ENCODE results near the gene HK2. TPM values are rescaled to one million over a fixed set of nuclear protein-coding genes. Genes with fewer than 3 reads are reported as not detected.

Gene HK2
- total RNA-seq, 5 donors from 2014 or later (not counting 1 experiment from before 2014, with no cell fraction given), result 8.6 to 14.4 (median 10.6) TPM

- Mint-ChIP-seq H3K9me3 (no peaks in the 10 kb centered on the region), H3K36me3 (peaks cover 48% of the 10 kb centered on the region), H3K4me1 (peaks cover 4 to 6% (median 5%) of the 10 kb centered on the region in 3 donors), H3K4me3 (no peak overlapping the region), H3K27ac (no peak overlapping the region), H3K27me3 (no peaks in the 10 kb centered on the region)
- Histone ChIP-seq H3K36me3 (ENCODE audit: control insufficient read depth in 2 of 2, extremely low read depth in 1 of 2, insufficient read depth in 1 of 2, low read length in 1 of 2) (peaks cover 8 to 25% of the 10 kb centered on the region in 2 donors), H3K27me3 (replicated peaks in 1 of 2; ENCODE audit: control insufficient read depth in 2 of 2, extremely low read depth in 1 of 2, insufficient read depth in 2 of 2, low read length in 1 of 2) (no peaks in the 10 kb centered on the region), H3K9me3 (no peaks in the 10 kb centered on the region), H3K4me3 (ENCODE audit: control insufficient read depth in 1 of 2, extremely low read depth in 1 of 2, low read length in 1 of 2) (no peak overlapping the region), H3K4me1 (ENCODE audit: control insufficient read depth in 1 of 2, extremely low read depth in 1 of 2, insufficient read depth in 2 of 2, low read length in 2 of 2) (peaks cover 0 to 4% of the 10 kb centered on the region in 2 experiments), H3K27ac (ENCODE audit: low read length) (no peak overlapping the region)
- 83% methylated on average over 5 of the region's 6 CpGs for WGBS (ENCODE audit: insufficient coverage)
- DNase-seq (no peak), ATAC-seq (replicated peaks in 1 of 4) (no peak)
- POLR2A ChIA-PET, result interaction anchor here in 1 of 2 donors (0.6 kb wide), 1 partner anchor 51 kb away, joined by 3 read pairs; no protein-coding TSS in a partner anchor
- CTCF ChIA-PET, result interaction anchor here (0.6 to 5.2 kb wide), 14 partner anchors 37 to 209 kb away, joined by 3 to 46 read pairs (median 4); no protein-coding TSS in a partner anchor
These were observed 43.4 kb downstream of the HK2 start for GRCh38 chr2:74877376-74877775.

DNA sequence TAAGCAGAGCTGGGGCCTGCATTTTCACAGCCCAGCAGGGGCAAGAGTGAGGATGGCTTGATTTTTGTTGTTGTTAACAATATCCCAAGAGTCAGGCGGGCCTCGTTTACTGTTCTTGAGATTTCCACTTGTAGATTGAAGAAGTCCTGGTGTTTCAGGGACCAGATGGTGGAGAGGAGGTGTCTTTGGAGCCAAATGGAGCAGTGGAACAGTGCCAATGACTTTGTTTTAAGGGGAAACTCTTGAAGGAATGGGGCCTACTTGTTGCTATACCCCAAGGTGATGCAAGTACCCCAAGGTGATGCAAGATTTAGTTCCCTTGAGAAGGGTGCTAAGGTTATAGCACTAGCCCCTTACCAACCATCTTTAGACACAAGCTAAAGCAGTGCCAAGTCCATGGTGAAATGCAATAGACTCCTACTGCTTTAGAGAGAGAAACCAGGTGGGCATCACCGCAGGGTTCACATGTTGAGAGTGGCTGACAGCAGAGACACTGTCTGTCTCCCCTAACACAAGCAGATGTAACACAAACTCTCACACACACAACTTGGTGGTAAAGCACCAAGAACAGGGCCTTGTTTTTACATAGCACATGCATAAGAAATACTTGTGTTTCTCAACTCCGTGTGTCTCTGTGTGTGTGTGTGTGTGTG, 44.0 kb downstream of the HK2 start:
- ChIA-PET POLR2A (no interaction called here), CTCF (interaction anchor here (0.7 to 5.2 kb wide), 9 partner anchors 41 to 209 kb away, joined by 4 to 46 read pairs (median 6); no protein-coding TSS in a partner anchor)
- 82% methylated on average over 2 of the region's 4 CpGs for WGBS (ENCODE audit: insufficient coverage)

DNA sequence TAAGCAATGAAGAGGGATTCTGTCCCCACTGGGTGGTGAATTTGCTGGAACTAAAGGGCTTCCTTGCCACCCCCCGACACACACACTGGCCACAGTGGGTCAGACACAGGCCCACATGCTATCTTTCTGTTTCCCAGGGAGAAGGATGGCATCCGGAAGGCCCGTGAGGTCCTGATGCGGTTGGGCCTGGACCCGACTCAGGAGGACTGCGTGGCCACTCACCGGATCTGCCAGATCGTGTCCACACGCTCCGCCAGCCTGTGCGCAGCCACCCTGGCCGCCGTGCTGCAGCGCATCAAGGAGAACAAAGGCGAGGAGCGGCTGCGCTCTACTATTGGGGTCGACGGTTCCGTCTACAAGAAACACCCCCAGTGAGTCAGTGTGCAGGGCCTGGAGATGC, 44.6 kb downstream of the HK2 start:
- CTCF ChIA-PET, result interaction anchor here in 1 of 2 donors (5.2 kb wide), 1 partner anchor 164 kb away, joined by 46 read pairs; no protein-coding TSS in a partner anchor
- H3K9me3 Mint-ChIP-seq, result no peaks in the 10 kb centered on the region
- POLR2A ChIA-PET, result no interaction called here
- H3K4me3 ChIP-seq (ENCODE audit: control insufficient read depth in 1 of 2, extremely low read depth in 1 of 2, low read length in 1 of 2), result no peak overlapping the region
- H3K27me3 ChIP-seq (replicated peaks in 1 of 2; ENCODE audit: control insufficient read depth in 2 of 2, extremely low read depth in 1 of 2, insufficient read depth in 2 of 2, low read length in 1 of 2), result no peaks in the 10 kb centered on the region
- H3K4me1 ChIP-seq (ENCODE audit: control insufficient read depth in 1 of 2, extremely low read depth in 1 of 2, insufficient read depth in 2 of 2, low read length in 2 of 2), result peaks cover 0 to 4% of the 10 kb centered on the region in 2 experiments
- H3K27ac ChIP-seq (ENCODE audit: low read length), result no peak overlapping the region
- H3K36me3 Mint-ChIP-seq, result peaks cover 49% of the 10 kb centered on the region
- peaks cover 4 to 6% (median 5%) of the 10 kb centered on the region in 3 donors for H3K4me1 Mint-ChIP-seq
- H3K4me3 Mint-ChIP-seq, result no peak overlapping the region
- peaks cover 8 to 31% of the 10 kb centered on the region in 2 donors for H3K36me3 ChIP-seq (ENCODE audit: control insufficient read depth in 2 of 2, extremely low read depth in 1 of 2, insufficient read depth in 1 of 2, low read length in 1 of 2)
- no peaks in the 10 kb centered on the region for H3K9me3 ChIP-seq
- no peak for DNase-seq
- ATAC-seq (replicated peaks in 1 of 4), result no peak
- H3K27me3 Mint-ChIP-seq, result no peaks in the 10 kb centered on the region
- 96% methylated on average over 16 of the region's 20 CpGs for WGBS (ENCODE audit: insufficient coverage)
- no peak overlapping the region for H3K27ac Mint-ChIP-seq

More for the DNA sequence above, 44.0 kb downstream of the HK2 start:
- peaks cover 4 to 6% (median 5%) of the 10 kb centered on the region in 3 donors for H3K4me1 Mint-ChIP-seq
- H3K27ac Mint-ChIP-seq, result no peak overlapping the region
- H3K27me3 ChIP-seq (replicated peaks in 1 of 2; ENCODE audit: control insufficient read depth in 2 of 2, extremely low read depth in 1 of 2, insufficient read depth in 2 of 2, low read length in 1 of 2), result no peaks in the 10 kb centered on the region
- H3K4me1 ChIP-seq (ENCODE audit: control insufficient read depth in 1 of 2, extremely low read depth in 1 of 2, insufficient read depth in 2 of 2, low read length in 2 of 2), result peaks cover 0 to 4% of the 10 kb centered on the region in 2 experiments
- H3K9me3 ChIP-seq, result no peaks in the 10 kb centered on the region
- H3K27ac ChIP-seq (ENCODE audit: low read length), result no peak overlapping the region
- H3K36me3 Mint-ChIP-seq, result peaks cover 47% of the 10 kb centered on the region
- no peaks in the 10 kb centered on the region for H3K9me3 Mint-ChIP-seq
- H3K4me3 ChIP-seq (ENCODE audit: control insufficient read depth in 1 of 2, extremely low read depth in 1 of 2, low read length in 1 of 2), result no peak overlapping the region
- H3K4me3 Mint-ChIP-seq, result no peak overlapping the region
- DNase-seq, result no peak
- no peaks in the 10 kb centered on the region for H3K27me3 Mint-ChIP-seq
- peaks cover 8 to 28% of the 10 kb centered on the region in 2 donors for H3K36me3 ChIP-seq (ENCODE audit: control insufficient read depth in 2 of 2, extremely low read depth in 1 of 2, insufficient read depth in 1 of 2, low read length in 1 of 2)
- no peak for ATAC-seq (replicated peaks in 1 of 4)

DNA sequence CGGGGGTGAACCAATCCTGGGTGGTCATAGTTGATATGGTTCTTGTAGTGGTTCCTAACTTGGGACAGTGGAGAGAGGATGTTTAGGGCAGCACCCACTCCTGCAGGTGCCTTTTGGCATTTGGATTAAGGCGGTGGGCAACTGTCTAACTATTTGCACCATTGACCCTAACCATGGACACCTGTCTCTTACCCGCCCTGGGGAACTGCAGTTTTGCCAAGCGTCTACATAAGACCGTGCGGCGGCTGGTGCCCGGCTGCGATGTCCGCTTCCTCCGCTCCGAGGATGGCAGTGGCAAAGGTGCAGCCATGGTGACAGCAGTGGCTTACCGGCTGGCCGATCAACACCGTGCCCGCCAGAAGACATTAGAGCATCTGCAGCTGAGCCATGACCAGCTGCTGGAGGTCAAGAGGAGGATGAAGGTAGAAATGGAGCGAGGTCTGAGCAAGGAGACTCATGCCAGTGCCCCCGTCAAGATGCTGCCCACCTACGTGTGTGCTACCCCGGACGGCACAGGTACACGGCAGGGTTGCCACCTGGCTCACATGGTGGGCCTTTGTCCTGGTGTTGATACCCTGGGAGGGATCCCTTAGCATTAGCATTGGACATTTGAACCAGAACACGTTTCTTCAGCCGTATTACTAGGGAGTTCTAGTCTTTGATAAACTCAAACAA, 46.3 kb downstream of the HK2 start:
- H3K4me3 ChIP-seq (ENCODE audit: control insufficient read depth in 1 of 2, extremely low read depth in 1 of 2, low read length in 1 of 2), result no peak overlapping the region
- Mint-ChIP-seq H3K4me3 (no peak overlapping the region), H3K9me3 (no peaks in the 10 kb centered on the region), H3K36me3 (peaks cover 49% of the 10 kb centered on the region), H3K27me3 (no peaks in the 10 kb centered on the region), H3K27ac (no peak overlapping the region), H3K4me1 (peaks cover 4 to 6% (median 6%) of the 10 kb centered on the region in 3 donors)
- 95% methylated on average over 22 of the region's 24 CpGs for WGBS (ENCODE audit: insufficient coverage)
- POLR2A ChIA-PET, result no interaction called here
- ATAC-seq (replicated peaks in 1 of 4) (no peak), DNase-seq (no peak)
- H3K27ac ChIP-seq (ENCODE audit: low read length), result no peak overlapping the region
- no peaks in the 10 kb centered on the region for H3K9me3 ChIP-seq
- peaks cover 0 to 4% of the 10 kb centered on the region in 2 experiments for H3K4me1 ChIP-seq (ENCODE audit: control insufficient read depth in 1 of 2, extremely low read depth in 1 of 2, insufficient read depth in 2 of 2, low read length in 2 of 2)
- CTCF ChIA-PET, result no interaction called here
- peaks cover 8 to 42% of the 10 kb centered on the region in 2 donors for H3K36me3 ChIP-seq (ENCODE audit: control insufficient read depth in 2 of 2, extremely low read depth in 1 of 2, insufficient read depth in 1 of 2, low read length in 1 of 2)
- no peaks in the 10 kb centered on the region for H3K27me3 ChIP-seq (replicated peaks in 1 of 2; ENCODE audit: control insufficient read depth in 2 of 2, extremely low read depth in 1 of 2, insufficient read depth in 2 of 2, low read length in 1 of 2)

DNA sequence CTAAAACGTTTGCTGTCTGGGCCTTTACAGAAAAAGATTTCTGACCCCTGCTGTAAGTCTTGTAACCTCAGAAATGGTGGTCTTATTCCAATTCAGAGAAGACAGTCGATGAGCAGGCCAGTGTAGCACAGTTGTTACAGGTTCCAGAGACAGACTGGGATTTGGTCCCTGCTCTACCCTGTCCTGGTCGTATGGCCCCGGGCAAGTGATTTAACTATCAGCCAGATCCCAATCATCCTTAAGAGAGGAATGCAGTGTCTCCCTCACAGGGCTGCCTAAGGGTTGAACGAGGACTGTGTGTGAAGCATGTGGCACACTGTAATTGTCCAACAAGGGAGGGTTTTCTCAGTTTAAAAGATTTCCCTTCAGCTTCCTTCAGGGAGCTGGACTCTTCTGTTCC, 47.2 kb downstream of the HK2 start:
- no peak overlapping the region for H3K27ac ChIP-seq (ENCODE audit: low read length)
- no peak for DNase-seq
- no peaks in the 10 kb centered on the region for H3K9me3 Mint-ChIP-seq
- H3K4me3 ChIP-seq (ENCODE audit: control insufficient read depth in 1 of 2, extremely low read depth in 1 of 2, low read length in 1 of 2), result no peak overlapping the region
- ATAC-seq (replicated peaks in 1 of 4), result no peak
- WGBS (ENCODE audit: insufficient coverage), result 84% methylated on average over 4 of the region's 5 CpGs
- H3K4me1 ChIP-seq (ENCODE audit: control insufficient read depth in 1 of 2, extremely low read depth in 1 of 2, insufficient read depth in 2 of 2, low read length in 2 of 2), result peaks cover 0 to under 1% of the 10 kb centered on the region in 2 experiments
- CTCF ChIA-PET, result no interaction called here
- H3K27me3 ChIP-seq (replicated peaks in 1 of 2; ENCODE audit: control insufficient read depth in 2 of 2, extremely low read depth in 1 of 2, insufficient read depth in 2 of 2, low read length in 1 of 2), result no peaks in the 10 kb centered on the region
- H3K27ac Mint-ChIP-seq, result no peak overlapping the region
- H3K4me1 Mint-ChIP-seq, result peaks cover 2 to 6% (median 3%) of the 10 kb centered on the region in 3 donors
- POLR2A ChIA-PET, result no interaction called here
- H3K36me3 ChIP-seq (ENCODE audit: control insufficient read depth in 2 of 2, extremely low read depth in 1 of 2, insufficient read depth in 1 of 2, low read length in 1 of 2), result peaks cover 8 to 44% of the 10 kb centered on the region in 2 donors
- H3K4me3 Mint-ChIP-seq, result no peak overlapping the region
- no peaks in the 10 kb centered on the region for H3K27me3 Mint-ChIP-seq
- H3K9me3 ChIP-seq, result no peaks in the 10 kb centered on the region
- H3K36me3 Mint-ChIP-seq, result peaks cover 55% of the 10 kb centered on the region

DNA sequence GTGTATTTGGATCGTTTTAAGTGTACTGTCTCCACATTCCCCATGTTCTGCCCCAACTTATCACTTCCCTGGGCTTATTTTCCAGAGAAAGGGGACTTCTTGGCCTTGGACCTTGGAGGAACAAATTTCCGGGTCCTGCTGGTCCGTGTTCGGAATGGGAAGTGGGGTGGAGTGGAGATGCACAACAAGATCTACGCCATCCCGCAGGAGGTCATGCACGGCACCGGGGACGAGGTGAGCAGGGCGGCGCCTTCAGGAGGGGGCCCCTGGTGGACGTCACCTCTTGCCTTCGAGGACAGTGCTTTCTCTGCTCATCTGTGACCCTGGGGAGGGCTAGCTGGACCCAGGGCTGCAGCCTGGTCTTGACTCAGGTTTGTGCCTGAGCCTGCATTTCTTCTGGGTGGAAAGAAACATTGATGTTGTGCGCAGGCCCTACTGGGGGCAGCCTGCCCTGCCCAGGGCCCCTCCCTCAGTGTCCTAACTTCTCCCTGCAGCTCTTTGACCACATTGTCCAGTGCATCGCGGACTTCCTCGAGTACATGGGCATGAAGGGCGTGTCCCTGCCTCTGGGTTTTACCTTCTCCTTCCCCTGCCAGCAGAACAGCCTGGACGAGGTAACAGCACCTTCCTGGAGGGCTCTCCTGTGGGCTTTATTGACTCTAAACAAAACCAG, 47.8 kb downstream of the HK2 start:
- Histone ChIP-seq H3K36me3 (ENCODE audit: control insufficient read depth in 2 of 2, extremely low read depth in 1 of 2, insufficient read depth in 1 of 2, low read length in 1 of 2) (peaks cover 8 to 50% of the 10 kb centered on the region in 2 donors), H3K4me1 (ENCODE audit: control insufficient read depth in 1 of 2, extremely low read depth in 1 of 2, insufficient read depth in 2 of 2, low read length in 2 of 2) (no peaks in the 10 kb centered on the region), H3K4me3 (ENCODE audit: control insufficient read depth in 1 of 2, extremely low read depth in 1 of 2, low read length in 1 of 2) (no peak overlapping the region), H3K27ac (ENCODE audit: low read length) (no peak overlapping the region), H3K9me3 (no peaks in the 10 kb centered on the region), H3K27me3 (replicated peaks in 1 of 2; ENCODE audit: control insufficient read depth in 2 of 2, extremely low read depth in 1 of 2, insufficient read depth in 2 of 2, low read length in 1 of 2) (no peaks in the 10 kb centered on the region)
- H3K27ac Mint-ChIP-seq, result no peak overlapping the region
- ChIA-PET CTCF (interaction anchor here in 1 of 2 donors (0.7 kb wide), 1 partner anchor 193 kb away, joined by 3 read pairs; no protein-coding TSS in a partner anchor), POLR2A (no interaction called here)
- no peak overlapping the region for H3K4me3 Mint-ChIP-seq
- H3K4me1 Mint-ChIP-seq, result peaks cover 0 to 4% (median 0%) of the 10 kb centered on the region in 3 donors
- H3K9me3 Mint-ChIP-seq, result no peaks in the 10 kb centered on the region
- 97% methylated on average over 14 of the region's 19 CpGs for WGBS (ENCODE audit: insufficient coverage)
- H3K36me3 Mint-ChIP-seq, result peaks cover 58% of the 10 kb centered on the region
- ATAC-seq (replicated peaks in 1 of 4), result no peak
- no peaks in the 10 kb centered on the region for H3K27me3 Mint-ChIP-seq
- DNase-seq, result no peak

Measured in T-cell (primary cell).